GM18873 (cell line): ENCODE results near the gene ATP5F1E.
"Not testable (repeated sequence)": the region's sequence is repeated elsewhere in the genome, so short reads cannot be mapped to it uniquely, and the experiment has no call there.

Source experiments
- ATAC-seq: cut with Tn5 transposase; IDR thresholded peaks from one replicate; pipeline ENCODE4 v1.9.1; 2021; ENCODE audit warnings: mild to moderate bottlenecking, moderate library complexity, moderate number of reproducible peaks; ENCODE audit not compliant: unreplicated experiment, low FRiP score

Gene ATP5F1E

DNA sequence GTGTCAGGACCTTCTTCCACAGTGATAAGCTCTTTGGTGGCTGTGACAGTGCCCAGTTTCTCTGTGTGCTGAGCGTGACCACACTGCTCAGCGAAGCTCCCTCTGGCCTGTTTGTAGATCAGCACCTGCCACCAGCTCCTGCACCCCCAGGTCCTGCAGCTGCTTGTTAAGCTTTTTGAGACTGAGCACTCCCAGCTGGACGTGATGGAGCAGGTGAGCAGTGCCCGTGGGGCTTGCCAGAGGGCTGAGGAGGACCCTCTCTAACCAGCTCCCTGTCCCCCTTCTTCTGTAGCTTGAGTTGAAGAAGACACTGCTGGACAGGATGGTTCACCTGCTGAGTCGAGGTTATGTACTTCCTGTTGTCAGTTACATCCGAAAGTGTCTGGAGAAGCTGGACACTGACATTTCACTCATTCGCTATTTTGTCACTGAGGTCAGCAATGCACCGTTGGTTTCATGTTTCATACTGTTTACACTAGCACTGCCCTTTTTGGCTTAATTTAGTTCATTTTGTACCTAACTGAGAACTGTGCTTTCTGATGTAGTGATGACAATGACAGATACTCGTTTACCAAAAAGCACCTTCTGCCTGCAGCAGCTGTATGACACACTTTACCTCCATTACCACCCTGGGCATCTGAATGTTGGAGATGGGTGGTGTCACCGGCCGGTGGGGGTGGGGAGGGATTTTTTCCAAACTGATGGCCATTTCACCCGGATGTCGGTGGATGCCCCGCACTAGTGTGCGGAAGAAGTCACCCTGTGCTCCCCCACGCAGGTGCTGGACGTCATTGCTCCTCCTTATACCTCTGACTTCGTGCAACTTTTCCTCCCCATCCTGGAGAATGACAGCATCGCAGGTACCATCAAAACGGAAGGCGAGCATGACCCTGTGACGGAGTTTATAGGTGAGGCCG lies 38.5 kb downstream of the ATP5F1E start:
- ATAC-seq = no peak

DNA sequence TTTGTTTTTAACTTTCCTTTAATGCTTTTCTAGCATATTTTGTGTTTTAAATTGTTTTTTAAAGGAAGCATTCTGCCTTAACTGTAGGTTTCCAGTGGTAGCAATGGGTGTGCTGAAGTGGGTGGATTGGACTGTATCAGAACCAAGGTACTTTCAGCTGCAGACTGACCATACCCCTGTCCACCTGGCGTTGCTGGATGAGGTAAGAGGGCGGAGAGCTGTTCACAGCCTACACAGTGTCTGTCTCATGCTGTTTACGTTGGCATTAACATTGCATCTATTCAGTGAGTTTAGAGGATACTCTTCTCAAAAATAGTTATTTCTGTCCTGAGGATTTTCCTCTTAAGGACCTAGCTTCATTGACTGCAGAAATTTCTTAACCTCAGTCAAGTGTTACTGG lies 39.2 kb downstream of the ATP5F1E start:
- ATAC-seq = no peak

DNA sequence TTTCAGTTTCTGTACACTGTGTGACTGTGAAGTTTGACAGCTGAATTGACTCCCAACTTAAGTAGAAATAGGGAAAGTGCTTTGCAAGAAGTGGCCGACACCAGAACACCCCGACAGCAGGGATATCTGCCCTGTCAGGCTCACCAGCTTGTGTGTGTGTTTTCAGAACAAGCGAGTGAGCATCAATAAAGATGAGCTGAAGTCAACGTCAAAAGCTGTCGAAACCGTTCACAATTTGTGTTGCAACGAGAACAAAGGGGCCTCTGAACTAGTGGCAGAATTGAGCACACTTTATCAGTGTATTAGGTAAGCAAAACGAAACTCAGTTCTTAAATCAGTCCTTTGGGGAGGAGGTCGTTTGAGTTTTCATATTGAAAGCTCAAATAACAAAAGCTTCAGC lies 40.4 kb downstream of the ATP5F1E start:
- ATAC-seq = no peak

DNA sequence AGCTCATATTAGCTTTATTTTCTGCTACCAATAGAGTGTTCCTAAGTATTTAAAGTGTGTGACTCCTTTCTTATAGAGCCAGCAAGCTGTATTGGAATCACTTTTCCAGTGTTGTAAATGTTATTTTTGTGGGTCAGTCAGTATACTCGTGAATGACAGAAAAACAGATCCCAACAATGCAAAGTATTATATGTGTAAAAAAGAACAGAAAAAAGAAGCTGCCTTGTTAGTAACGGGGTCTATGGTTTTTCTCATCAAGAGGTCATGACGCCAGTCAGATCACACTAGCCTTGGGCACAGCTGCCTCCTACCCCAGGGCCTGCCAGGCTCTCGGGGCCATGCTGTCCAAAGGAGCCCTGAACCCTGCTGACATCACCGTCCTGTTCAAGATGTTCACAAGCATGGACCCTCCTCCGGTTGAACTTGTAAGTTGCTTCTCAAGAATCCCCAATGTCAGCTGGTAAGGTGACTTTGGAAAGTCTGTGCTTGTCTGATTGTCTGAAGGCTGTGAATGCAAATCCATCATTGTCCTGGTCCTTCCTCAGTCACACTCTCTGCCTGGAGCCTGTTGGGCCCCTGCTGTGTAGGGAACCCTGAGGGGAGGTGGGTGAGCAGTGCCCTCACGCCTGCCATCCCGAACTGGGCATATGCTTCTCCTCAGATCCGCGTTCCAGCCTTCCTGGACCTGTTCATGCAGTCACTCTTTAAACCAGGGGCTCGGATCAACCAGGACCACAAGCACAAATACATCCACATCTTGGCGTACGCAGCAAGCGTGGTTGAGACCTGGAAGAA lies 41.3 kb downstream of the ATP5F1E start:
- ATAC-seq = no peak

DNA sequence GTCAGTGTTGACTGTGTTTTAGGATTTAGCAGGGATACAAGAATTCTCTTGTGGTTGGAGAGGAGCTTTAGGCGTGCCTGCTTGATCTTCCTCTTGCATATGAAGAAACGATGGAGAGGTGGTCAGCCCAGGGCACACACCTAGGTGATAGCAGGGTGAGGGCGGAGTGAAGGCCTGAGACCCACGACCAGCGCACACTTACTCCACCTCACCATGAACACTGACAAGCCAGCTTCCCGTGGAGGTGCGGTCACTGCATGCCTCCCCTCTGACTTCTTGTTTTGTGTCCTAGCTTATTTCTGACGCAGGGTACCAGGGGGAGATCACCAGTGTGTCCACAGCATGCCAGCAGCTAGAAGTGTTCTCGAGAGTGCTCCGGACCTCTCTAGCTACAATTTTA lies 42.9 kb downstream of the ATP5F1E start:
- no peak for ATAC-seq

DNA sequence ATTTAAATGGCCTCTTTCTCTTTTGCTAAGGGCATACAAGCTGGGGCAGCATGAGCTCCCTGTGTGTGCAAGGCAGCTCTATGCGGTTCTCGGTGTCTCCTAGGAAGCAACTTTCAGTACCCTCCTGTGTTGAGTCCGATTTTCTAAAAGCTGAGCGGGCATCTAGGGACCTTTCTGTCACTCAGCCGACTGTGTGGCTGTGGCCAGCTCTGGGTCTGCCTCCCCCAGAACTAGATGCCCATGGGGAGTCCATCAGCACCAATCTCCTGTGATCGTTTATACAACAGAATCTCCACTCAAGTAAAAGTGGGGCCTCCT lies 43.6 kb downstream of the ATP5F1E start:
- ATAC-seq = no peak

DNA sequence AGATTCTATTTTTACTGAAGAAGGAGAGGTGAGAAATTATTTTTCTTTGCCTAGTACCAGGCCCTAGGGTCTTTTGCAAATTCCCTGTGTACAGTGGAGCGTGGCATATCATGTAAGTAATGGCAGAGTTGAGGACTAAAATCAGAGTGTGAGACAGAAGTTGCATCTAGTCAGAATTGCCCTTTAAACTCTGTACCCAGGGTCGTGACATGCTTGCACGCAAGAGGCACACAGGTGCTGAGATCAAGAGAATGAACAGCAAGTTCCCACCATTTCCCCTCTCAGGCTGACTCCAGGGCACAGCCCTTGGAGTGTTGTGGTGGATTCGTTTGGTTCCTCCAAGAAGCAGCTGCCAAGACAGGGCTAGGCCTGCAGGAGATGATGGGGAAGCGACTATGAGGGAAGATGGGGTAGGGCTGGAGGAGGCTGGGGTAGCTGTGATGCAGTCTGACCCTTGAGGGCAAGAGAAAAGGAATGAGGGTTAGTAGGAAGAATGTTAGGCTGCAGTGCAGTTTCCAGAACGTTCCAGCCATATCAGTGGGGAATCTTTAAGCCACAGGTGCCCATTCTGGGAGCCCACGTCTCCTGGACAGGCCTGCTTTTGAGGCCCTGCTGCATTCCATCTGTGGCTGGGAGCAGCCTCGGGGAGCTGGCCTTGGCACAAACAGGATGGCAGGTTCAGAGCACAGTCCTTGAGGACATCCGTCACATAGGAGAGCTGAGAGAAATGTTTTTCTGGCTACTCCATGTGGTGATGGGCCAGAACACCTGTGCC lies 44.2 kb downstream of the ATP5F1E start:
- ATAC-seq = no peak

DNA sequence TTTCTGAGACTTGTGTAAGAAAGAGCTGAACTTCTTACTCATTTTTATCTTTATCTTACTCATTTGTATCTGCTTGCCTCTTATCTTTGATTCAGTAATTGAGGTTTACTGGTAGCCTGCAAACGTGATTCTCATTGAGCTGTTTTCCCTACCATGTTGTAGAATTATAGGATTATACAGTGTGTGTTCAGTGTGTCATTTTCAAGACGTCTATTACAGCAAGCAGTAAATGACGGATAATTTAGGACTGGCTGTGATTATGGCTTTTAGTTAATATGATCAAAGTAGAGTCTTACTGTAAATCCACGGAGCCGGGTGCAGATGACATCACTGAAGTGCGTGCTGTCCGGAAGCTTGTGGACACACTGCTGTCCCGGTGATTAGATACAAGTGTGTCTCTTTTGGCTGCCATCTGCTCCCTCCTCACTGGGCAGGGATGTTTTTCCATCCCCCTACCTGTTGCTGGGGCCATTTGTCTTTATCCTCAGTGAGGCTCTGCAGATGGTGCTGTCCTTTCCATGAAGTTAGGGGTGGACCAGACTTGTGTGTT lies 45.1 kb downstream of the ATP5F1E start:
- ATAC-seq = no peak

DNA sequence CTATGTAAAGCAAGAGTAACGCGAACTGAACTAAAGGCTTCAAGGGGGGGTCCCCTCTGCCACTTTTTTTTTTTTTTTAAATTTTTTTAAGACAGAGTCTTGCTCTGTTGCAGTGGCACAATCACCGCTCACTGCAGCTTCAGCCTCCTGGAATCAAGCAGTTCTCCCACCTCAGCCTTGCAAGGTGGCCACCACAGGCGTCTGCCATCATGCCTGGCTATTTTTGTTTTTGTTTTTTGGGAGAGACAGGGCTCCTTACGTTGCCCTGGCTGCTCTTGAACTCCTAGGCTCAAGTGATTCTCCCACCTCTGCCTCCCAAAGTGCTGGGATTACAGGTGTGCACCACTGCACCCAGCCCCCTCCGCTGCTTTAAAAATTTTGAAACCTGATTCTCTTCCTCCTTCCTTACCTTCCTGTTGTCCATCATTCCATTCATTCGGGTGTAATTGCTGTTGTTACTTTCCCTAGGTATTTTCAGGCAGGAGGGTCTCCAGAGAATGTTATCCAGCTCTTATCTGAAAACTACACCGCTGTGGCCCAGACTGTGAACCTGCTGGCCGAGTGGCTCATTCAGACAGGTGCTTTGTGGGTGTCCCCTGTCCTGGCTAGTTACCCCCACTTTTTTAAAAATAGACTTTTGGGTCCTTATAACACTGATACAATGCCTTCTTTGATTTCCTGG lies 45.7 kb downstream of the ATP5F1E start:
- no peak for ATAC-seq

DNA sequence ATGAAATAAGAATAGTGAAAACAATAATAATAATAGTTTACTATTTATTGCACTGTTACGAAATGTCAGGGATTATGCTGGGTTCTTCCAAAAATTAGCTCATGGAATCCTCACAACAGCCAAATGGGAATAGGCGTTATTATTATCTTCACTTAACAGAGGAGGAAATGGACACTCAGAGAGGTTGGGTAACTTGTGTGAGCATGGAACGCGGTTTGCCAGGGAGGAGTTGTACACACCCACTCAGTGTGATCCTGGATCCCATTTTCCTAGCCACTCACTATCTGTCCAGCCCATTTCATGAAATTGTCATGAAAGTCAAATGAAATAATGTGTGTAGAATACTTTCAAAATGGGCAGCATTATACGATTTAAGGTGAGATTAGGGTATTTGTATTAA lies 46.5 kb downstream of the ATP5F1E start:
- no peak for ATAC-seq

DNA sequence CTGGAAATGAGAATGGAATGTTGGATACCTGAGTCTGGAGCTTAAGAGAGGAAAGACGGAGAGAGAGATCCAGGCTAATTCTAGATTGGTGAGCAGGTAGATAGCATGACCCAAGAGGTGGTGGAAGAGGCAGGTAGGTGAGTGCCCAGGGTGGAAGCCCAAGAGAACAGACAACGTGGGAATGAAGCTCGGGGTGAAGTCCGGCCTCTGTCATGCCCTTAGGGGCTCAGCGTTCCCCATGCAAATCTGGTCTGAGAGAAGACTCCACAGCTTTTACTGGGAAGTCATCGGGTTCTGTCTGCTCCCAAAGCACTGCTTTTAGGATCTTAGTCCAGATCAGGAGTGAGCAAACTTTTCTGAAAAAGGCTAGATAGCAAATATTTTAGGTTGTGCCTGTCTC lies 47.4 kb downstream of the ATP5F1E start:
- ATAC-seq = no peak

DNA sequence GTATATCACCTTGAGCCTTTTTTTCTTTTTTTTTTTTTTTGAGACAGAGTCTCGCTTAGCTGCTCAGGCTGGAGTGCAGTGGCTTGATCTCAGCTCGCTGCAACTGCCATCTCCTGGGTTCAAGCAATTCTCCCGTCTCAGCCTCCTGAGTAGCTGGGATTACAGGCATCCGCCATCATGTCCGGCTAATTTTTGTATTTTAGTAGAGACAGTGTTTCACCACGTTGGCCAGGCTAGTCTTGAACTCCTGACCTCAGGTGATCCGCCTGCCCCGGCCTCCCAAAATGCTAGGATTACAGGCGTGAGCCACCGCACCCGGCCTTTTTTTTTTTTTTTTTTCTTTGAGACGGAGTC lies 49.0 kb downstream of the ATP5F1E start:
- not testable (repeated sequence) for ATAC-seq

DNA sequence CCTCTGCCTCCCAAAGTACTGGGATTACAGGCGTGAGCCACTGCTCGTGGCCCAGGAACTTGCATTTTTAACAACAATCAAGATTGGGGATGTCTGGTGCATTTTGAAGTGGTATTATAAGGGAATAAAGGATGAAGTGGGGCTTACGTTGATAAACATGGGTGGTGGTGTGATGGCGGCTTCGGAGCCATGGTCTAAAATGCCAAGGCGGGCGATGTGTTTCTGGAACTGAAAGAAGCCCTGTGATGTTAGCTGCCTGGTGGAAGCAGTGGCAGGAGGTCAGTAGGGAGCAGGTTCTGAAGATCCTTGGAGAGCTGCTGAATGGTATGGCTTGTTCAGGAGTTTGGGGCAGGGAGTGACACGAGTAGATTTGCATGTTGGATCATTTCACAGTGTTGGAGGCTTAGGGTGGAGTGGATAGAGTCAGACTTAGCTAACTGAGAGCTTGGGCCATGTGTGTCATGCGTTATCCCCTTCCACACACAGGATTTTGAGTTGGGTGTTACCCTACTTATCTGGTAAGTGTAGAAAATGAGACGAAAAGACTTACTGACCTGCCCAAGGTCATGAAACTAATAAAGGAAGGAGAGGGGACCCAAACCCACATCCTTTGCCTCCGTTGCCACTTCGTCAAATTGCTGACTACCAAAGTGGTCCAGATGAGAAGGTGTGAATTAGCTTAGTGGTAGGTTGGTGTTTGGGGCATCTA lies 49.6 kb downstream of the ATP5F1E start:
- ATAC-seq = no peak

DNA sequence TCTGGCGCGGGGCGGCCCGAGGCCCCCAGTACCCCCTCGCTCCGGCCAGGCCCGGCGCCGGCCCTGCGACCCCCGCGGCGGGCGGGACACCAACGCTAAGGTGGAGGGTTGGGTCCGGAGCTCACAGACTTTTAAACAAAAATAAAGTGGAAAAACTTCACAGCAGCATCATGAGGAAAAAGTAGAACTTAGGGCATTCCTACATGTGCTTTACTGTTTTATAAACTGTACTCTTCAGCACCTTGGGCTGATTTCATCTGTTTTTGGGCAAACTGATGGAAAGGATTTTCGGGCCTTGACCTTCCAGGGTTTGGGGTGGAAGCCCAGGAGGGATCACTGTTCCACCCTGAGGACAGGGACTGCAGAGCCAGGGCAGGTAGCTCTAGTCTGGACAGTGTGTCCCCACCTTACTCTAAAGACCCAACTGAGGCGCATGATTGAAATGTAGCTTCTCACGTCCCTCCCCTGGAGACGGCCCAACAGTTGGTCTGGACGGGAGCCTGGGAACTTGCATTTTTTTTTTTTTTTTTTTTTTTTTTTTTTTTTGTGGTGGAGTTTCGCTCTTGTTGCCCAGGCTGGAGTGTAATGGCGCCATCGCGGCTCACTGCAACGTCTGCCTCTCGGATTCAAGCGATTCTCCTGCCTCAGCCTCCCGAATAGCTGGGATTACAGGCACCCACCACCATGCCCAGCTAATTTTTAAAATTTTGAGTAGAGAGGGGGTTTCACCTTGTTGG lies 50.3 kb downstream of the ATP5F1E start:
- no peak for ATAC-seq

DNA sequence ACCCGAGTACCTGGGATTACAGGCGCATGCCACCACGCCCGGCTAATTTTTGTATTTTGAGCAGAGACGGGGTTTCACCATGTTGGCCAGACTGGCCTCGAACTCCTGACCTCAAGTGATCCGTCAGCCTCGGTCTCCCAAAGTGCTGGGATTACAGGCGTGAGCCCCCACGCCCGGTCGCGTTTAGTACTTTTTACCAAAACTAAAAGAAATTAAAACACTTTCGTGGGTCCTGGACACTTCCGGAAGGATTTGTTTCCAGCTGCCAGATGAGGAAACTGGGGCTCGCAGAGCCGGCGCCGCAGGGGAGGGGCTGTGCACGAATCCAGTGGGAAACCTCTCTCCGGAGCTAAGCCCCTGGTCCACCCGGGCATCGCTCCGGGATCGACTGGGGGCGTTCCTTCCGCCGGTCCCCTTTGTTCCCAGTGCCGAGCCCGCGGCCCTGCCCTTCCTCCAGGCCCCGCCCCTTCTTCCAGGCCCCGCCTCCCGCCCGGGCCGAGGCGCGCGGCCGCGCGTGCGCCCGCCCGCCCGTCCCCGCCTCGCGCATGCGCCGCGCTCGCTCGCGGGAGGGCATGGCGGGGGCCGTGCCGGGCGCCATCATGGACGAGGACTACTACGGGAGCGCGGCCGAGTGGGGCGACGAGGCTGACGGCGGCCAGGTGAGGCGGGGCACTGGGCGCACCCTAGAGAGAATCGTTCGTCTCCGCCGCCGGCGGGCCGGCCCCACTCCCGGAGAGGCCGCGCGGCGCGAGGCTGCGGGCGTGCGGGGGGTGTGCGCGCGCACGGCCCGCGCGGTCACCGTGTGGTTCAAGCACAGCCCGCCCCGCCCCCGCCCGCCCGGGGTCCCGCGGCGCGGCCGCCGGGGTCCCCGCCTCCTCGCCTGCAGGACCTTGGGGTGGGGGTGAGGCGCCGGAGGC lies 51.2 kb downstream of the ATP5F1E start, which contains the start of gene NELFCD:
Gene NELFCD, plus strand, starts transcription at position 546 of the 917 bp plus-strand sequence. Its CDS starts 54 bp downstream, at position 600.
- ATAC-seq = peak; percentile 60

DNA sequence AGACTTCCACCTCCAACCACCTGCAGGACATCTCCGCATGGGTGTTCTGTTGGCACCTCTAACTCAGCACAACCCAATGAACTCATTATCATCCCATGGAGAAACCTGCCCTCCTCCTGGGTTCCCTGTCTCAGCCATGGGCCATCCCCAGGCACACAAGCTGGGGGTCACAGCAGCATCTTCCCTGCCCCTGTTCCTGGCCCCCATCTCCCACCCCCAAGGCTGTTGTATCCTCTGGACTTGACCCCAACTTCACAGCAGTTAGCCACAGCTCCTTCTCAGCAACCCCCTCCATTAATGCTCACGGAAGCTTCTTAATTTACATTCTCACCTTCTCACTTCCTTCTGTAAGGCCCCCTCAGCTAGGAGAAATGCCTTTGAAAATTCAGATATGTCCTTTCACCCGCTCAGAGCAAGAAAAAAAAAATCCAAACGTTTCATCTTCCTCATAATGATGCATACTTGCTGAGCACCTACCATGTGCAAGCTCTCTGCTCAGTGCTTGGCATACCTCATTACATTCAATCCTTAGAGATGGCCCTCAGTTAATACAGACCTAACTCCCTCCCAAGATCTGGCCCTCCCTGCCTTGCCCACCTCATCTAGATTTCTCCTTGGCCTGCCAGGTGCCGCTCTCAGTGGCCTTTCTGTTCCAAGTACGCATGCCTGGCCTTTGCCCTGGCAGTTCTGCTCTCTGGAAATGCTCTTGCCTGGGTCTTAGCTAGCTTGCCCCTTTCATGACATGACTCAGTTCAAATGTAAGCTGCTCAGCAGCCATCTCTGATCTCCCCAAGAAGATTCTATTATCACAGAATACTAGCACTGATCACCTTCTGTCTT lies 53.6 kb downstream of the ATP5F1E start:
- no peak for ATAC-seq
